Measurements from ENCODE around the gene CATSPER3.

DNA sequence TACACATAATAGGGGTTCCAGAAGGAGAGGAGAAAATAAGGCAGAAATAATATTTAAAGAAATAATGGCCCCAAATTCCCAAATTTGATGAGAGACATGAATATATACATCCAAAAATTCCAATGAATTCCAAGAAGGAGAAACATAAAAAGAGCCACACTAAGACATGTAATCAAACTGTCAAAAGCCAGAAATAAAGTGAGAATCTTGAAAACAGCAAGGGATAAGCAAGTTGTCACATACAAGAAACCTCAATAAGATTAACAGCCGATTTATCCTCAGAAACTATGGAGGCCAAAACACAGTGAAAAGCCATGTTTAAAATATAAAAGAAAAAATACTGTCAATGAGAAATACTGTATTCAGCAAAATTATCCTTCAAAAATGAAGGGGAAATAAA lies 14.5 kb downstream of the CATSPER3 start:
- TF ChIP-seq POLR2A (IDR thresholded peaks at IDR 0.05; ENCODE audit: low read length) (no peak), GATA1 (IDR thresholded peaks at IDR 0.05; ENCODE audit: low read depth, low read length) (no peak)

Measured in erythroblast (primary cell).